PC-3 (cell line): ENCODE results near the gene SYN1. TPM values are rescaled to one million over a fixed set of nuclear protein-coding genes. Genes with fewer than 3 reads are reported as not detected.

Experiments used
- ATAC-seq: fragments of 200-7000 bp; cut with Tn5 transposase; 2 replicates; pipeline ENCODE4 v1.9.1; 2020; ENCODE audit warnings: mild to moderate bottlenecking, moderate library complexity
- BruUV-seq: library from RNA; stranded (reverse); fragments of 400-500 nt; replicated peaks from 2 replicates; lab custom pipeline; 2021; lab: Mats Ljungman, UMichigan
- CTCF ChIA-PET: fragments of 300-600 bp; sonication (Branson Sonifier 250); formaldehyde crosslinking; loops from one replicate; lab custom pipeline; 2022; ENCODE audit warnings: antibody characterized with exemption; lab: Charles Lee
- POLR2A ChIA-PET: fragments of 300-600 bp; sonication (Branson Sonifier 250); formaldehyde crosslinking; loops from one replicate; lab custom pipeline; 2022; ENCODE audit warnings: antibody characterized with exemption; ENCODE audit not compliant: unreplicated experiment; lab: Charles Lee
- DNase-seq: peaks from one replicate; pipeline ENCODE4 v3.0.0-alpha.2; 2015
- H2AFZ ChIP-seq: fragments of 300-600 bp; sonication (generic); 2 replicates; pipeline ENCODE4 v1.6.0; 2016; ENCODE audit warnings: antibody characterized with exemption, low read length
- H3F3A ChIP-seq: fragments of 300-600 bp; sonication (generic); one replicate; pipeline ENCODE4 v1.6.0; 2017; ENCODE audit warnings: antibody characterized with exemption, low read length, control low read depth, mild to moderate bottlenecking; ENCODE audit not compliant: unreplicated experiment
- H3K27ac ChIP-seq: fragments of 300-600 bp; sonication (generic); 2 replicates; pipeline ENCODE4 v1.5.1; 2016; ENCODE audit warnings: mild to moderate bottlenecking, low read length
- H3K27me3 ChIP-seq: fragments of 300-600 bp; sonication (generic); 2 replicates; pipeline ENCODE4 v1.6.1; 2016; ENCODE audit warnings: low read length, mixed read lengths
- H3K36me3 ChIP-seq: fragments of 300-600 bp; sonication (generic); 2 replicates; pipeline ENCODE4 v1.6.1; 2016; ENCODE audit warnings: low read depth, mixed run types, low read length, mixed read lengths
- H3K4me1 ChIP-seq: fragments of 300-600 bp; sonication (generic); 2 replicates; pipeline ENCODE4 v1.5.1; 2016; ENCODE audit warnings: low read length; ENCODE audit not compliant: insufficient read depth
- H3K4me2 ChIP-seq: fragments of 300-600 bp; sonication (generic); 2 replicates; pipeline ENCODE4 v1.6.0; 2016; ENCODE audit warnings: low read length
- H3K4me3 ChIP-seq: fragments of 300-600 bp; sonication (generic); 2 replicates; pipeline ENCODE4 v1.5.1; 2016; ENCODE audit warnings: mild to moderate bottlenecking, low read length, mixed read lengths
- H3K79me2 ChIP-seq: fragments of 300-600 bp; sonication (generic); 2 replicates; pipeline ENCODE4 v1.6.1; 2017; ENCODE audit warnings: low read length, mixed read lengths
- H3K9ac ChIP-seq: fragments of 300-600 bp; sonication (generic); 2 replicates; pipeline ENCODE4 v1.6.0; 2016; ENCODE audit warnings: mild to moderate bottlenecking, low read length
- H3K9me2 ChIP-seq: fragments of 300-600 bp; sonication (generic); replicated peaks from 2 replicates; pipeline ENCODE4 v1.6.1; 2016; ENCODE audit warnings: mixed run types, low read length, mixed read lengths
- H3K9me3 ChIP-seq: fragments of 300-600 bp; sonication (generic); 2 replicates; pipeline ENCODE4 v1.6.1; 2016; ENCODE audit warnings: low read length, mixed read lengths
- H4K20me1 ChIP-seq: fragments of 300-600 bp; sonication (generic); 2 replicates; pipeline ENCODE4 v1.6.1; 2016; ENCODE audit warnings: low read length, mixed read lengths
- CTCF ChIP-seq: fragments of 300-600 bp; sonication (generic); conservative IDR thresholded peaks from 2 replicates; pipeline ENCODE4 v1.5.1; 2017; ENCODE audit warnings: antibody characterized with exemption, low read depth, mild to moderate bottlenecking, low read length
- EZH2 ChIP-seq: fragments of 300-600 bp; sonication (generic); IDR thresholded peaks from one replicate; pipeline ENCODE4 v1.6.1; 2017; ENCODE audit warnings: antibody characterized with exemption, mild to moderate bottlenecking, low read length; ENCODE audit not compliant: unreplicated experiment
- EZH2phosphoT487 ChIP-seq: fragments of 300-600 bp; sonication (generic); IDR thresholded peaks from 2 replicates; pipeline ENCODE4 v1.6.1; 2018; ENCODE audit warnings: mild to moderate bottlenecking, antibody characterized with exemption, low read length, borderline replicate concordance
- intact Hi-C: fragments of 100-400 bp; cut with micrococcal nuclease; formaldehyde crosslinking; loops from 2 replicates; pipeline ENCODE4 v1.9.0; 2023
- total RNA-seq: library from RNA; depleted of rRNA; stranded (reverse); fragments of >200 nt; gene quantifications from 2 replicates; pipeline ENCODE4 v1.2.3, GENCODE V29; 2014

SYN1 gene
- total RNA-seq, 1 experiment from 2014 or later = not detected

GRCh38 chrX:47651043-47651905 lies 31.6 kb upstream of the SYN1 start:
- CTCF ChIA-PET = no interaction called here
- Histone ChIP-seq H3K27ac (peak overlapping the region; percentile 28), H3K4me3 (peak overlapping the region; percentile 70), H3K4me2 (peak overlapping the region; percentile 74), H3F3A (no peaks in the 10 kb centered on the region), H3K9ac (peak overlapping the region; percentile 46), H3K36me3 (peaks cover 19% of the 10 kb centered on the region), H4K20me1 (no peaks in the 10 kb centered on the region), H3K79me2 (peaks cover 33% of the 10 kb centered on the region), H3K9me3 (no peaks in the 10 kb centered on the region), H3K9me2 (no peaks in the 10 kb centered on the region), H2AFZ (peak overlapping the region; percentile 64), H3K4me1 (peaks cover 13% of the 10 kb centered on the region), H3K27me3 (no peaks in the 10 kb centered on the region)
- TF ChIP-seq CTCF (no peak), EZH2phosphoT487 (no peak), EZH2 (no peak)
- intact Hi-C loops = loop anchor here (2.0 to 10.0 kb wide), 5 partner anchors 69 to 456 kb away; partner anchors contain the start of genes ARAF, TIMP1, UBA1 and ZNF81
- POLR2A ChIA-PET = no interaction called here
- TSS peak; percentile 39 for BruUV-seq
- no peak for DNase-seq
- ATAC-seq = peak; percentile 9

GRCh38 chrX:47650164-47651042 lies 30.7 kb upstream of the SYN1 start, which contains the start of gene ELK1:
ELK1 (minus strand) TSS chrX:47650563; CDS start chrX:47641441, 9,122 bp downstream.
- CTCF ChIA-PET = no interaction called here

More at GRCh38 chrX:47650164-47651042, 30.7 kb upstream of the SYN1 start, which contains the start of gene ELK1:
- peak within 1 kb of the TSS; percentile 50 for H3K27ac ChIP-seq
- peak within 1 kb of the TSS; percentile 91 for H3K4me3 ChIP-seq
- H3K27me3 ChIP-seq = no peaks in the 10 kb centered on the region
- no peaks in the 10 kb centered on the region for H4K20me1 ChIP-seq
- no peak for TF ChIP-seq EZH2
- no peak for TF ChIP-seq CTCF
- no peak for TF ChIP-seq EZH2phosphoT487
- DNase-seq (peak; percentile 97), ATAC-seq (peak; percentile 94)
- H3K9me2 ChIP-seq = no peaks in the 10 kb centered on the region
- no peaks in the 10 kb centered on the region for H3F3A ChIP-seq
- BruUV-seq = no TSS peak
- H3K9ac ChIP-seq = peak within 1 kb of the TSS; percentile 89
- peaks cover 13% of the 10 kb centered on the region for H3K4me1 ChIP-seq
- H2AFZ ChIP-seq = peak within 1 kb of the TSS; percentile 73
- H3K36me3 ChIP-seq = peaks cover 10% of the 10 kb centered on the region
- POLR2A ChIA-PET = no interaction called here
- H3K79me2 ChIP-seq = peaks cover 33% of the 10 kb centered on the region
- no peaks in the 10 kb centered on the region for H3K9me3 ChIP-seq
- intact Hi-C loops = loop anchor here (1.0 to 10.0 kb wide), 6 partner anchors 9 to 456 kb away; partner anchors contain the start of genes ARAF, TIMP1, UBA1 and UXT
- H3K4me2 ChIP-seq = peak within 1 kb of the TSS; percentile 99
